Caco-2 (cell line): ENCODE results near the gene JMJD6. TPM values are rescaled to one million over a fixed set of nuclear protein-coding genes. Genes with fewer than 3 reads are reported as not detected.
A peak's percentile ranks its signal among the peaks of the same experiment; 100 is the strongest.

ENCODE experiments used
- BruUV-seq: library from RNA; stranded (reverse); fragments of 400-500 nt; replicated peaks from 2 replicates; lab custom pipeline; 2021; lab: Mats Ljungman, UMichigan
- CTCF ChIA-PET: fragments of 300-600 bp; sonication (Branson Sonifier 250); formaldehyde crosslinking; loops from one replicate; lab custom pipeline; 2022; ENCODE audit warnings: antibody characterized with exemption; lab: Charles Lee
- POLR2A ChIA-PET: fragments of 300-600 bp; sonication (Branson Sonifier 250); formaldehyde crosslinking; loops from one replicate; lab custom pipeline; 2022; ENCODE audit warnings: antibody characterized with exemption; lab: Charles Lee
- DNase-seq, 2 experiments: peaks; one replicate each; pipeline versions ENCODE4 v3.0.0 to v3.0.0-alpha.2; 2020 to 2022
- H3K27me3 ChIP-seq: replicated peaks from 2 replicates; pipeline ENCODE4 v1.6.0; 2011; ENCODE audit warnings: low read length; ENCODE audit not compliant: control insufficient read depth, insufficient read depth
- H3K36me3 ChIP-seq: 2 replicates; pipeline ENCODE4 v1.5.1; 2011; ENCODE audit warnings: low read length; ENCODE audit not compliant: control insufficient read depth, insufficient read depth
- H3K4me1 ChIP-seq: fragments of 250-450 bp; sonication (Bioruptor Pico); 2 replicates; pipeline ENCODE4 v1.5.1; 2020; ENCODE audit warnings: mild to moderate bottlenecking
- H3K4me3 ChIP-seq: 2 replicates; pipeline ENCODE4 v1.5.1; 2011; ENCODE audit warnings: low read depth, mild to moderate bottlenecking, control low read depth, low read length
- H3K9me3 ChIP-seq: fragments of 250-450 bp; sonication (Bioruptor Pico); 2 replicates; pipeline ENCODE4 v1.5.1; 2020; ENCODE audit warnings: mild to moderate bottlenecking, moderate library complexity
- H3K27ac Mint-ChIP-seq: one replicate; pipeline ENCODE4 v1.8.0; 2022; ENCODE audit warnings: mixed read lengths; ENCODE audit not compliant: unreplicated experiment
- H3K27me3 Mint-ChIP-seq: one replicate; pipeline ENCODE4 v1.8.0; 2022; ENCODE audit warnings: mixed read lengths; ENCODE audit not compliant: insufficient read depth, unreplicated experiment
- H3K36me3 Mint-ChIP-seq: one replicate; pipeline ENCODE4 v1.8.0; 2022; ENCODE audit warnings: mild to moderate bottlenecking, mixed read lengths; ENCODE audit not compliant: insufficient read depth, unreplicated experiment
- H3K4me1 Mint-ChIP-seq: one replicate; pipeline ENCODE4 v1.8.0; 2022; ENCODE audit warnings: low read depth, mixed read lengths; ENCODE audit not compliant: unreplicated experiment
- H3K4me3 Mint-ChIP-seq: one replicate; pipeline ENCODE4 v1.8.0; 2022; ENCODE audit warnings: mild to moderate bottlenecking, moderate library complexity, mixed read lengths; ENCODE audit not compliant: unreplicated experiment
- H3K9me3 Mint-ChIP-seq: one replicate; pipeline ENCODE4 v1.8.0; 2022; ENCODE audit warnings: mixed read lengths; ENCODE audit not compliant: unreplicated experiment
- intact Hi-C: fragments of 100-400 bp; cut with micrococcal nuclease; formaldehyde crosslinking; loops from one replicate; pipeline ENCODE4 v1.10.0; 2022; ENCODE audit not compliant: unreplicated experiment
- total RNA-seq: library from RNA; stranded (reverse); gene quantifications from 2 replicates; pipeline ENCODE4 v1.2.3, GENCODE V29; 2022
- TF ChIP-seq, protein P1 (sequence below), 2 experiments: fragments of 200-600 bp in 1 of 2; IDR thresholded peaks; 1 replicate in 1 of 2; 2 replicates in 1 of 2; pipeline versions ENCODE4 v1.5.1 to v1.8.0; 2011 to 2022; ENCODE audit warnings: antibody characterized with exemption in 1 of 2, control low read depth in 1 of 2, inconsistent platforms in 1 of 2, low read depth in 1 of 2, low read length in 1 of 2, mild to moderate bottlenecking in 1 of 2, moderate library complexity in 1 of 2; ENCODE audit not compliant: insufficient read depth in 1 of 2, severe bottlenecking in 1 of 2, unreplicated experiment in 1 of 2

JMJD6 gene
- total RNA-seq, 1 experiment from 2014 or later, result 37.4 TPM

DNA sequence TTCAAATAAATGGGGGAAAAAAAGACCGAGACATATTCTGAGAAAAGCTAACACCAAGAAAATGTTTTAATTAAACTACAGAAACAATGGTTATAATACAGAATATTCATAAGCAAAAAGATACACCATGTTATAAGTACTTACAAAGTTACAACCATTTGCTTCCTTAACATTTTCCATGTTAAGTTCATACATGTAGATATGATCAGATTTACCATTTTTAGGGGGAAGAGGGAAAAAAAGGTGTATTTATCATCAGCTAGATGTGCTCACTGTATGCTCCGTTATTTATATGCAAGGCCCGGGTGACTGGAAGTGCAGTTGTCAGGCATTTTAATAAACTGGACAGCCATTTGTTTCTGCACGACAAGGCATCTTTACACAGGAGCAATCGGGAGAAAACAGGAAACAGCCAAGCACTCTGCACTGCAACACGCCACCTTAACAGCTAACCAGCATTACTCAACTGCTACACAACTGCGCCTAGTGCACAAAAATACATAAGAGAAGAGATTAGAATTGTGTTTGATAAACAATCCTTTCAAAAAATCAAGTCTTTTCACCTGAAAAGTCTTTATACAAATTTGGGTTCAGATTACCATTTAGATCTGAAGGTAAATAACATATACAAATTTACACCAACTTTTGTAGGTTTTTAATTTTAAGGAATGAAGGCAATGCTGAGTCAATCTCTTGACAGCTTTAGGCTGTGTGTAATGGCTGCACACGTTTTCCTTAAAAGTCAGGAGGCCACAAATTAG lies 7.9 kb upstream of the JMJD6 start:
- DNase-seq, result no peak
- POLR2A ChIA-PET, result no interaction called here
- no peaks in the 10 kb centered on the region for H3K9me3 ChIP-seq
- peaks cover 11% of the 10 kb centered on the region for H3K36me3 ChIP-seq
- Mint-ChIP-seq H3K27ac (peak overlapping the region; percentile 96), H3K4me1 (peaks cover 21% of the 10 kb centered on the region), H3K9me3 (no peaks in the 10 kb centered on the region), H3K27me3 (no peaks in the 10 kb centered on the region), H3K36me3 (peaks cover 96% of the 10 kb centered on the region), H3K4me3 (peak overlapping the region; percentile 96)
- peak overlapping the region; percentile 29 for H3K4me3 ChIP-seq
- intact Hi-C loops, result no loop called here
- TF ChIP-seq, protein P1, sequence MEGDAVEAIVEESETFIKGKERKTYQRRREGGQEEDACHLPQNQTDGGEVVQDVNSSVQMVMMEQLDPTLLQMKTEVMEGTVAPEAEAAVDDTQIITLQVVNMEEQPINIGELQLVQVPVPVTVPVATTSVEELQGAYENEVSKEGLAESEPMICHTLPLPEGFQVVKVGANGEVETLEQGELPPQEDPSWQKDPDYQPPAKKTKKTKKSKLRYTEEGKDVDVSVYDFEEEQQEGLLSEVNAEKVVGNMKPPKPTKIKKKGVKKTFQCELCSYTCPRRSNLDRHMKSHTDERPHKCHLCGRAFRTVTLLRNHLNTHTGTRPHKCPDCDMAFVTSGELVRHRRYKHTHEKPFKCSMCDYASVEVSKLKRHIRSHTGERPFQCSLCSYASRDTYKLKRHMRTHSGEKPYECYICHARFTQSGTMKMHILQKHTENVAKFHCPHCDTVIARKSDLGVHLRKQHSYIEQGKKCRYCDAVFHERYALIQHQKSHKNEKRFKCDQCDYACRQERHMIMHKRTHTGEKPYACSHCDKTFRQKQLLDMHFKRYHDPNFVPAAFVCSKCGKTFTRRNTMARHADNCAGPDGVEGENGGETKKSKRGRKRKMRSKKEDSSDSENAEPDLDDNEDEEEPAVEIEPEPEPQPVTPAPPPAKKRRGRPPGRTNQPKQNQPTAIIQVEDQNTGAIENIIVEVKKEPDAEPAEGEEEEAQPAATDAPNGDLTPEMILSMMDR (IDR thresholded peaks at IDR 0.05; ENCODE audit: insufficient read depth in 1 of 2, low read depth in 1 of 2, low read length in 1 of 2, severe bottlenecking in 1 of 2, unreplicated experiment in 1 of 2), result no peak
- H3K27me3 ChIP-seq, result no peaks in the 10 kb centered on the region
- BruUV-seq, result no TSS peak
- peaks cover 18% of the 10 kb centered on the region for H3K4me1 ChIP-seq
- CTCF ChIA-PET, result interaction anchor here (0.7 kb wide), 1 partner anchor 47 kb away, joined by 3 read pairs; no protein-coding TSS in a partner anchor

DNA sequence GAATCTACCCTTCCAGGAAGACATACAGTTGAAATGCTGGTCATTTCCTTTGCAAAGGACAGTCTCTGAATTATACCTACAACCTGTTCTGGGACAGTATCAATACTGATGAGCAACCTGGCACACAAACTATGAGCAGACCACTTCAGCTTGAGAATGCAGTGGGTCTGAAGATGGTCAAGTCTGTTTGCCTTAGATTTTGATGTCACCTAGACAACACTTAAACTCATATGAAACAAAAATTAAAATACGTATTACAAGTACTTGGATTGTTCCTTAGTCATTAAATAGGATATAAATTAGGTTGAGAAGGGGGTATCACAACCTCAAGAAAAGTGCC lies 7.2 kb upstream of the JMJD6 start:
- no TSS peak for BruUV-seq
- ChIA-PET POLR2A (no interaction called here), CTCF (no interaction called here)
- Histone ChIP-seq H3K4me3 (no peak overlapping the region), H3K36me3 (peaks cover 11% of the 10 kb centered on the region), H3K4me1 (peaks cover 18% of the 10 kb centered on the region), H3K27me3 (no peaks in the 10 kb centered on the region), H3K9me3 (no peaks in the 10 kb centered on the region)
- Mint-ChIP-seq H3K27me3 (no peaks in the 10 kb centered on the region), H3K4me1 (peaks cover 21% of the 10 kb centered on the region), H3K9me3 (no peaks in the 10 kb centered on the region), H3K27ac (peak overlapping the region; percentile 96), H3K36me3 (peaks cover 98% of the 10 kb centered on the region), H3K4me3 (peak overlapping the region; percentile 96)
- DNase-seq, result no peak
- TF ChIP-seq, protein P1 (IDR thresholded peaks at IDR 0.05; ENCODE audit: insufficient read depth in 1 of 2, low read depth in 1 of 2, low read length in 1 of 2, severe bottlenecking in 1 of 2, unreplicated experiment in 1 of 2), result no peak
- intact Hi-C loops, result no loop called here

DNA sequence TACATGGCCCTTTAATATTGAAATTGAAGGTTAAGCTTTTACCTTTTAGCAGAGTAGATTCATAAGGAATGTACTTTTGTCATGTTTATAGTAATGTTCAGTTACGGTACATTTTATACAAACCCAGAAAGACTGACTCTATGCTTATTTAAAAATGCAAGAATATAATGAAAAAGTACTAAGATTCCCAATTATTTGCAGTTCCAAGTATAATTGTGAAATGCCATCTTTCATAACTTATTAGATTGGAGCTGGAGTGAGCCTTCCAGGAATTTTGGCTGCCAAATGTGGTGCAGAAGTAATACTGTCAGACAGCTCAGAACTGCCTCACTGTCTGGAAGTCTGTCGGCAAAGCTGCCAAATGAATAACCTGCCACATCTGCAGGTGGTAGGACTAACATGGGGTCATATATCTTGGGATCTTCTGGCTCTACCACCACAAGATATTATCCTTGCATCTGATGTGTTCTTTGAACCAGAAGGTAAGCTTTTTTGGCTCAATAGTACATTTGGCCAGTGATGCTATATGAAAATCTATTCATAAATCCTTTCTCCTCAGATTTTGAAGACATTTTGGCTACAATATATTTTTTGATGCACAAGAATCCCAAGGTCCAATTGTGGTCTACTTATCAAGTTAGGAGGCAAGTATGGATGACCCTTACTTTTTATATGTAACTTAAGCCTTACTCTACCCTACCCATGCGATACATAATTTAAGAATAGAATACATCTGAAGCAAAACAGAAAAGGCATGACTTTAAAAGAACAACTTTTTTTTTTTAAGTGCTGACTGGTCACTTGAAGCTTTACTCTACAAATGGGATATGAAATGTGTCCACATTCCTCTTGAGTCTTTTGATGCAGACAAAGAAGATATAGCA lies 6.6 kb upstream of the JMJD6 start:
- no peaks in the 10 kb centered on the region for H3K27me3 Mint-ChIP-seq
- no peak overlapping the region for H3K4me3 ChIP-seq

More for the DNA sequence above, 6.6 kb upstream of the JMJD6 start:
- intact Hi-C loops, result no loop called here
- peaks cover 93% of the 10 kb centered on the region for H3K36me3 Mint-ChIP-seq
- no TSS peak for BruUV-seq
- CTCF ChIA-PET, result no interaction called here
- DNase-seq, result no peak
- peak overlapping the region; percentile 96 for H3K27ac Mint-ChIP-seq
- TF ChIP-seq, protein P1 (IDR thresholded peaks at IDR 0.05; ENCODE audit: insufficient read depth in 1 of 2, low read depth in 1 of 2, low read length in 1 of 2, severe bottlenecking in 1 of 2, unreplicated experiment in 1 of 2), result no peak
- Histone ChIP-seq H3K27me3 (no peaks in the 10 kb centered on the region), H3K4me1 (peaks cover 18% of the 10 kb centered on the region), H3K9me3 (no peaks in the 10 kb centered on the region), H3K36me3 (peaks cover 11% of the 10 kb centered on the region)
- peaks cover 21% of the 10 kb centered on the region for H3K4me1 Mint-ChIP-seq
- POLR2A ChIA-PET, result interaction anchor here (0.5 kb wide), 1 partner anchor 229 kb away, joined by 11 read pairs; no protein-coding TSS in a partner anchor
- H3K9me3 Mint-ChIP-seq, result no peaks in the 10 kb centered on the region
- peak overlapping the region; percentile 96 for H3K4me3 Mint-ChIP-seq
